Caki2 (cell line): Measurements from ENCODE around the gene VSTM2L. TPM values are rescaled to one million over a fixed set of nuclear protein-coding genes. Genes with fewer than 3 reads are reported as not detected.
"Not testable (repeated sequence)": the region's sequence is repeated elsewhere in the genome, so short reads cannot be mapped to it uniquely, and the experiment has no call there.

Source experiments
- DNase-seq: peaks from one replicate; pipeline ENCODE4 v3.0.0-alpha.2; 2015; ENCODE audit warnings: low read depth
- in situ Hi-C: cut with HindIII; loops from 2 replicates; pipeline ENCODE4 v1.10.0; 2016; ENCODE audit warnings: low sequenced_read_pairs, low pct_unique_long_range_greater_than_20kb, mixed read lengths
- total RNA-seq: library from RNA; depleted of rRNA; stranded (reverse); fragments of >200 nt; shearing (Covaris generic); gene quantifications from 2 replicates; pipeline ENCODE4 v1.2.3, GENCODE V29; 2014; ENCODE audit warnings: low replicate concordance; rRNA removed

The VSTM2L gene, protein sequence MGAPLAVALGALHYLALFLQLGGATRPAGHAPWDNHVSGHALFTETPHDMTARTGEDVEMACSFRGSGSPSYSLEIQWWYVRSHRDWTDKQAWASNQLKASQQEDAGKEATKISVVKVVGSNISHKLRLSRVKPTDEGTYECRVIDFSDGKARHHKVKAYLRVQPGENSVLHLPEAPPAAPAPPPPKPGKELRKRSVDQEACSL
- not detected in 2 replicates for total RNA-seq

DNA sequence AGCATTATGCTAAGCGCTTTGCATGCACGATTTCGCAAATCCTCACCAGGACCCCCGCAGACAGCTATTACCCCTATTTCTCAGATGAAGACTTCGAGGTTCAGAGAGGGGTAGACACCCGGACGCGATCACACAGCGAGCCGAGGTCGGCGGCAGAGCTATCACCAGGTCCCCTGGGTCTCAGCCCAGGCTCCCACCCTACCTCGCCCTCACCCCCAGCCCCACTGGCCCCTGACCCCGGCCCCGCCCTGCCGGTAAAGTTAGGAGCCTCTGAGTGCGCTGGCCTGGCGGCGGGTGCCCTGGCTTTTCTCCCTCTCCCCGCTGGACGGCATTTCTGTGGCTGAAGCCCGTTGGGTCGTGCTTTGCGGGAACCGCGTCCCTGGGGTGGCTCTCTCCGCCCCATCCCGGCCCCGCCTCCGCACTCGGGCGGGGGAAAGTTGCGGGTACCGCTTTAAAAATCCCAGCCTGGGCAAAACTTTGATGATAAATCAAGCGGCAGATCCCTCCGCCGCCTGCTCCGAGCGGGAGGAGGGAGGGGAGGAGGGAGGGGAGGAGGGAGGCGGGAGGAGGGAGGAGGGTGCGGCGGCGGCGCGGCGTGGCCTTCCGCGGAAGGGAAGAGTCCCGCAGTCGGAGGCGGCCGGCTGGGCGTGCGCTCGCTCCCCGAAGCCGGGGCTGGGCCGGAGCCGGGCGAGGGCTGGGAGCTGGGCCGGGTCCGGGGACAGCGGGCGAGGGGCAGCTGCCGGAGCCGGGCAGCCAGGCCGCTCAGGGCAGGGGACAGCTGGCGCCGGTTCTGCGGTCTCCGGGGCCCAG is at the start of gene VSTM2L:
Gene VSTM2L (plus strand): TSS at position 624 of the 810 bp plus-strand sequence. CDS start 224 bp downstream, outside the sequence.
- in situ Hi-C loops: no loop called here
- no peak for DNase-seq

GRCh38 chr20:37853823-37854375 is 49.0 kb upstream of the VSTM2L start:
- DNase-seq: no peak
- in situ Hi-C loops: no loop called here

GRCh38 chr20:37856034-37856433 is 46.9 kb upstream of the VSTM2L start:
- in situ Hi-C loops, DNase-seq: not testable (repeated sequence)

DNA sequence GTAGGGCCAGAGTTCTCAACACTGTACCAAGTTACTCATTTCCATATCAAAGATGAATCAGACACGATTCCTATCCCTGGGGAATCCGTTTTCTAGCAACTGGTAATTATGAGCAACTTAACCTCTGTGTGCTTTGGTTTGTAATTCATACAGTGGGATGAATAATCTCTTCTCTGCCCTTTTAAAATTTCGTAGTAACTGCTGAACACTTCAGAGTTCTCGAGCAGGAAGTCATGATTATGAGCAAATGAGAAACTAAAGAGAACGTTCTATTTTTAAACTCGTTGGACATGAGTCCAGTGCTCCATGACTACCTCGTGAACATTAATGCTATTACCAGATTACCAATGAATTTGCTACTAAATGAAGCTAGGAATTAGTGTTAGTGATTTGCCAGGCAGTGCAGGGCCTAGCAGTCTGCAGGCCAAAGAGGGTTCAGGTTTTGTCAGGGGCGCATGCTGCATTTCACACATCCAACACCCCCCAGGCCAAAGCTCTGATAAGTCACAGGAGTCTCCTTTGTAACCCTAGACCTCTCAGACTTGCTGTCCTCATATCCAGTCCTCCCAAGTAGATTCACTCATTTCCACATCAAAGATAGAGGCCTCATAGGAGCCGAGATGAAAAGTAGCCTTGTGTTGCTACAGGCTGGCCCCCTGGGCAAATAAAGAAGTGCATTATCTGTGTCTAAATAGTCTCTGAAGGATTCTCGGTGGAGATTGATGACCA is 45.8 kb upstream of the VSTM2L start:
- DNase-seq: no peak
- in situ Hi-C loops: no loop called here

GRCh38 chr20:37859406-37860171 is 43.3 kb upstream of the VSTM2L start:
- in situ Hi-C loops: no loop called here
- no peak for DNase-seq

- DNase-seq: no peak
- in situ Hi-C loops: no loop called here
Measured at GRCh38 chr20:37863289-37863688, 39.6 kb upstream of the VSTM2L start.

- in situ Hi-C loops: no loop called here
- no peak for DNase-seq
Measured at GRCh38 chr20:37864298-37864697, 38.6 kb upstream of the VSTM2L start.

DNA sequence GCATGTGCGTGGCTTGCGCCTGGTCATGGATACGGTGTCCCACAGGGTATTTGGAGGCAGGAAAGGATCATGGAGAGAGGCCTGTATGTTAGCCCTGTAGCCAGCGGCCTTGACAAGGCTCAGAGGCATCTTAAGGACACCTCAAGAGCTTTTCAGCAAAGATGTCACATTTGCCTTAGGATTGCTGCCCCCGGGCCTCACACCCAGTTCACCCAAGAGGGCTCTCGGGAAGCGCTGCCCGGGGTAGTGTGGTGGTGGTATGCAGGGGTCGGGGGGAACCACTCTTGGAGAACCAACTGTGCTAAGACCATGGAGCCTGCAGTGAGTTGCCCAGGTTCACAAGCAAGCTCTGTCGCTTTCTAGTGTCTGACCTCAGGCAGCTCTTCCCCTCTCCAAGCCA is 36.9 kb upstream of the VSTM2L start:
- in situ Hi-C loops: no loop called here
- DNase-seq: no peak

GRCh38 chr20:37867289-37868195 is 35.4 kb upstream of the VSTM2L start:
- DNase-seq: no peak
- in situ Hi-C loops: no loop called here

- in situ Hi-C loops: no loop called here
- DNase-seq: no peak
Measured at GRCh38 chr20:37868851-37869333, 34.0 kb upstream of the VSTM2L start.

DNA sequence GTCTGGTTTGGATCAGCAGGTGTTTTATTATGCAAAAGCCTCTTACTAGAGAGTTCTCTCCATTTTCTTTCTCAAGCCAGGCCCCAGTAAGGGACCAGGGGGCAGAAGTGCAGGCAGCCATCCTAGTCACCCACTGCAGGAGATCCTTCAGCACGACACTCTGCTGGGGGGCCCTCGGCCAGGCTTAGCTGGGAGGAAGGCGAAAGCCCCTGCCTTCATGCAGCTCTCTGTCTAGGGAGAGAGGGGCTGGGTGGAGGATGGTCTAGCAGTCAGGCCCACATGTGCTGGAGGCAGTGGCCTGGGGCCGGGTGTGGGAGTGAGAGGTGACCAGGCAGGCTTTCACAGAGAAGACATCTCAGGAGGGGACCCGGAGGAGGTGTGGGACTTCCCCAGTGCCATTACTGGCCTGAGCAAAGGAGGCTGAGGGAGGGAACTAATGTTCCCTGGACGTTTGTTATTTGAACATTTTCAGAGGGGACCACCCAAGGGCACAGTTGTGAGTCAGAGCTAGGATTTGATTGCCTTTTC is 33.5 kb upstream of the VSTM2L start:
- in situ Hi-C loops: no loop called here
- no peak for DNase-seq

DNA sequence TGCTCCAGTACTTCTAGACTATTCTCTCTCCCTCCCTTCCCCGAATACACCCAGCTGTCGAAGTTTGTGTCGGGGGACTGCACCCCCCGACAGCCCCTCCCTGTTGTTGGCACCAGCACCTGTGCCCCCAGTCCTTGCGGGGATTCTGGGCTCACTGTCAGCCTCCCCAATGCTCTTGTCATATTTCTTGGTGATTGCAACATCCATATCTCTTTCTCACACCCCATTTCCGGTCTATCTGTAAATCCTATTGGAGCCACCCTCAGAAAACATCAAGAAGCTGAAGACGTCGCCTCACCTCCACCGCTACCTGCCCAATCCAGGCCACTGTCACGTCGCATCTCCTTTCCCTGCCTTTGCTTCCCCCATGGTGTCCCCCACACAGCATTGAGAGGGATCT is 32.6 kb upstream of the VSTM2L start:
- in situ Hi-C loops: no loop called here
- no peak for DNase-seq

GRCh38 chr20:37871751-37872150 is 31.2 kb upstream of the VSTM2L start:
- DNase-seq: no peak
- in situ Hi-C loops: no loop called here

GRCh38 chr20:37872161-37872560 is 30.8 kb upstream of the VSTM2L start:
- DNase-seq: no peak
- in situ Hi-C loops: no loop called here

DNA sequence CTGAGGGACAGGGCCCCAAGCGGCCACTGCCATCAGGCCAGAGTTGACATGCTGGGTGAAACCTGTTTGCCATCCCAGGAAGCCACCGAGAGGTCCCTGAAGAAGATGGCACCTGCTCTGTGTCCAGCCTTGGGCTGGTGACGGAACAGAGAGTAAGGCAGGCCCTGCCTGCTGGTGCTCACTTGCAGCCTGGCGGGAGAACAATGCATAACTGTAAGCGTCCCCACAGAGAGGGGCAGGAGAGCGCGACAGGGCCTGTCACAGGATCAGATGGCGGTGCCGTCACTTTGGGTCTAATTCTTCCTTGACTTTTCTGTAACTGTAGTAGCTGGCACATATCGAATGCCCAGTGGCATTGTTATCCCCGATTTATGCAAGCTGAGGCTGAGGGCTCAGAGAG is 29.0 kb upstream of the VSTM2L start:
- no peak for DNase-seq
- in situ Hi-C loops: no loop called here

GRCh38 chr20:37875460-37876175 is 27.3 kb upstream of the VSTM2L start:
- in situ Hi-C loops: no loop called here
- no peak for DNase-seq
